HG02678 (cell line): ENCODE measurements around the gene FOXN1.
"Not testable (repeated sequence)": the region's sequence is repeated elsewhere in the genome, so short reads cannot be mapped to it uniquely, and the experiment has no call there.

Source experiments
- ATAC-seq: cut with Tn5 transposase; IDR thresholded peaks from one replicate; pipeline ENCODE4 v1.9.1; 2021; ENCODE audit warnings: mild to moderate bottlenecking, moderate library complexity; ENCODE audit not compliant: unreplicated experiment

The FOXN1 gene

GRCh38 chr17:28522281-28522680 lies 16.1 kb downstream of the FOXN1 start:
- not testable (repeated sequence) for ATAC-seq

- no peak for ATAC-seq
Observed at GRCh38 chr17:28523186-28523585, 17.0 kb downstream of the FOXN1 start.

GRCh38 chr17:28523876-28524275 lies 17.7 kb downstream of the FOXN1 start:
- ATAC-seq: no peak

GRCh38 chr17:28524476-28525424 lies 18.6 kb downstream of the FOXN1 start:
- ATAC-seq: no peak

GRCh38 chr17:28526381-28526780 lies 20.2 kb downstream of the FOXN1 start:
- no peak for ATAC-seq

- ATAC-seq: no peak
Observed at GRCh38 chr17:28527181-28527681, 21.1 kb downstream of the FOXN1 start.

GRCh38 chr17:28527859-28528258 lies 21.7 kb downstream of the FOXN1 start:
- no peak for ATAC-seq

GRCh38 chr17:28528327-28529012 lies 22.3 kb downstream of the FOXN1 start:
- ATAC-seq: no peak

GRCh38 chr17:28529013-28529400 lies 22.9 kb downstream of the FOXN1 start:
- ATAC-seq: no peak

GRCh38 chr17:28530250-28530649 lies 24.1 kb downstream of the FOXN1 start:
- no peak for ATAC-seq

GRCh38 chr17:28530926-28531325 lies 24.8 kb downstream of the FOXN1 start:
- no peak for ATAC-seq

- ATAC-seq: no peak
Observed at GRCh38 chr17:28532050-28532960, 26.2 kb downstream of the FOXN1 start.

- ATAC-seq: no peak
Observed at GRCh38 chr17:28533091-28533807, 27.1 kb downstream of the FOXN1 start.

- ATAC-seq: no peak
Observed at GRCh38 chr17:28534740-28535375, 28.7 kb downstream of the FOXN1 start.

GRCh38 chr17:28536532-28537218 lies 30.5 kb downstream of the FOXN1 start:
- no peak for ATAC-seq

GRCh38 chr17:28537219-28537610 lies 31.1 kb downstream of the FOXN1 start:
- ATAC-seq: no peak

GRCh38 chr17:28538296-28538895 lies 32.2 kb downstream of the FOXN1 start:
- no peak for ATAC-seq

GRCh38 chr17:28540231-28540630 lies 34.1 kb downstream of the FOXN1 start:
- no peak for ATAC-seq

- ATAC-seq: no peak
Observed at GRCh38 chr17:28541439-28541838, 35.3 kb downstream of the FOXN1 start.
